Hindlimb muscle (tissue), 1 donor: ENCODE data around the gene COL27A1. TPM values are rescaled to one million over a fixed set of nuclear protein-coding genes. Genes with fewer than 3 reads are reported as not detected.
A peak's percentile ranks its signal among the peaks of the same experiment; 100 is the strongest.

Experiments
- DNase-seq: peaks from one replicate; pipeline ENCODE4 v3.0.0-alpha.2; 2013
- polyA plus RNA-seq: library from polyadenylated mRNA; unstranded; fragments of 120-200 nt; gene quantifications from one replicate; pipeline ENCODE4 v1.2.1, GENCODE V29; 2013; ENCODE audit not compliant: insufficient read length

COL27A1 gene
- polyA plus RNA-seq, 1 donor = 36.9 TPM

- no peak for DNase-seq
Measured at GRCh38 chr9:114229295-114229694, 74.0 kb downstream of the COL27A1 start.

DNA sequence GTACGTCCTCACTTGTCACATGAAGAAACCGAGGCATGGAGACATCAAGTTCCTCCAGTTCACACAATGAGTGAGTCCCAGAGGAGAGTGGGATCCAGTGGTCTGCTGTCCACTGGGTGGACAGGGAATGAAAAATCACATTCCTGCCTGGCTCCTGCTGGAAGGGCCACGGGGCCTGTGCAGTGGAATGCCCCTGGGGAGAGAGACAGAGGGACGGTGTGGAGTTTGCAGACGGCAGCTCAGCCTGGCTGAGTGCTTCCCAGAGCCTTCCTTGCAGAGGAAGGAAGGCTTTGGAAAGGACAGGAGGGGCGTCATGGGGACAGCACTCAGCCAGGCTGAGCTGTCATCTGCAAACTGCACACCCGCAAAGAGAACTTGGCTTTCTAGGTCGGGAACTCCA lies 74.7 kb downstream of the COL27A1 start:
- DNase-seq = no peak

GRCh38 chr9:114231273-114231672 lies 75.9 kb downstream of the COL27A1 start:
- DNase-seq = no peak

DNA sequence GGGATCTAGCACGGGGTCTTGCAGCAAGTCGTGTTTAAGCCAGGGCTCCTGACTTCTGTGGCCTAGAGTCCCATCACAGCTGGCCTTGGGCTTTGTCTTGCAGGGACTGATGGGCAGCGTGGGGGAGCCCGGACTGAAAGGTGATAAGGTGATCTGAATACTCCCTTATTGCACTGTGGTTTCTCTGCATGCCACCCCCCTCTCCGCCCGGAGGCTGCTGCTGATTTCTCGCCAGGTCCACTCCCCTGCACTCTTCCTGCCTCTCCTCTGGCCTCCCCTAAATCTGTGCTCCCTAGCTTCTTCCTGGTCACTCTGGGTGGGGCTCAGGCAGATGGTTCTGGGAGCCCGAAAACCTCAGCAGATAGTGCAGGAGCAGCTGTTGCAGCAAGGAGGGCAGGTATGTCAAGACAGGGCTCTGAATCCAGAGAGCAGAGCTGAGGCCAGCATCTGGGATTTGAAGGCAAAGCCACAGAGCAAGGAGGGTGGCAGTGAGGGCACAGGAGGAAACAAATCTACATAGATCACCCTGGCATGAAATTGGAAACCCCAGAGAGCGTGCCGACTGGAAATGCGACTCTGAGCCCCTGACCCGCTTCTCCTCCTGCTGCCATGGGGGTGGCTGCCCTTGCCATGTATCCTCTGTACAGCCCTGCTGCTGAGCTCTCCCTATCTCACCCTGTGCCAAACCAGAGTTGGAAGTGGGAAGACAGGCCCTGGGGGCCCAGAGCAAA lies 76.5 kb downstream of the COL27A1 start:
- no peak for DNase-seq

GRCh38 chr9:114233491-114234185 lies 78.3 kb downstream of the COL27A1 start:
- DNase-seq = peak; percentile 94

DNA sequence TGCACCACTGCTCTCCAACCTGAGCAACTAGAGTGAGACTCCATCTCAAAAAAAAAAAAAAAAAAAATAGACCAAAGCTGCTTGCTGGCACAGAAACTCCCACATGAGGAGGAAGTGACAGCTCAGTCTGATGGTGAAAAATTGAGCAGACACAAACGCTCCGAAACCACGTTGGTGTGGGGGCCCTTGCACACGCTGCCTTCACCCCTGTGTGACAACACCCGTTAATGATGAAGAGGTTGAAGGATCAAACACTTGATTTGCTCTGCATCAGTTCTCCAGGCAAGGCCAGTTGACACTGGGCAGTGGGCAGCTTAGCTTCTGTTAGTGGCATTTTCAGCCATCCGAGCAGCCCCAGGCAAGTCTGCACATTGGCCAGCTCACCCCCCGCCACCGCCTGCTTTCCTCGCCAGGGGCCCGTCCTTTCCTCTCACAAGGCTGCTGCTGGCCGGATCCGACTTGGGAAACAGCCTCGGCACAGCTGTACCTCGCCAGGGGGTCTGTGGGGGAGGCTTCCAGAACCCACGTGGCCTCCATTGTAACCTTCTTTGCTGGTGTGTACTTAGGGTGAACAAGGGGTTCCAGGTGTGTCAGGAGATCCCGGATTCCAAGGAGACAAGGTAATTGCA lies 79.8 kb downstream of the COL27A1 start:
- DNase-seq = no peak

DNA sequence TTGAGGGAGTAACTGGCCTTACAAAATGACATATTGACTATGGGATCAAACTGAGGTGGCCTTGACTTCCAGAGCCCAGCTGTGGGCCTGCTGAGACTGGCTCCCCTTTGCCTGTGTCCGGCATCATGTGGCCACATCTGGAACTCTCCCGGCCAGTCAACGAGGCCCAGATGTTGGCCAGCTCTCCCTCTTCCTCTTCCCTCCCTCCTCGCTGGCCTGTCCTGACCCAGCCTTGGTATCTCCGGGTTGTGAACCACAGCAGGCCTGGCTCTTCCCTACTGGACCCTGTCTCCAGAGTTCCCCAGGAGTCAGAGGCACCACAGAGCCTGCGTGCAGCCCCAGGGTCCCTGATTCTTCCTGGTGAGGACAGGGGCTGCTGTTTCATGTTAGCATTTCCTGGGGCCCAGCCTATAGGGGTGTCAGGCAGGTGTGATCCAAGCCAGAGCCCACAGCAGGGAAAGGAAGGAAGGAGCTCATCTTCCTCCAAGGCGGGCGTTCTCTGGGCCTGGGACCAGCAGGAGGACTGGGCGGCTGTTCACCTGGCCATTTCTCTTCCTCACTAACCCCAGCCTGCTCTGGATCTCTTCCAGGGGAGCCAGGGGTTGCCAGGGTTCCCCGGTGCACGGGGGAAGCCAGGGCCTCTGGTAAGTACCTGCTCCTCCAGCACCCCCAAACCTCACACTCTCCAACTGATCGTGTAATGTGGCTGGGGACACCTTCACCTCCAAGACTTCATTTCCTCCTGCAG lies 81.2 kb downstream of the COL27A1 start:
- DNase-seq = no peak

GRCh38 chr9:114237247-114237646 lies 81.9 kb downstream of the COL27A1 start:
- DNase-seq = no peak

DNA sequence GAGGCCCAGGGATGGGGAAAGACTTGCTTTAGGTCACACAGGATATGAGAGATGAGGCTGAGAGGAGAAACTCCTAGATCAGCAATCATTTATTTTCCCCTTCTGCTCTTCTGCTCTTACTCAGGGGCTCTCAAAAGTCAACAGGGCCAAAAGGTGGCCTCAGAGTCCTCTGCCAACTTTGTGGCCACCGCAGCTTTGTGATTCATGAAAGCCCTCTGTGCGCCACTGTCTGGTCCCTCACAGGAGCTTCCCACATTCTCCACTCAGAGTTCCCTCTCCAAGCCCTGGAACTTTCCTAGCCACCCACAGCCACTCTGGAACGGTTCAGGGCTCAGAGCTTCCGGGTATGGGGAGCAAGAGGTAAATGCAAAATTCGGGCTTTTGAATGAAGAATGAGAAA lies 82.4 kb downstream of the COL27A1 start:
- no peak for DNase-seq

- peak; percentile 75 for DNase-seq
Measured at GRCh38 chr9:114238472-114238871, 83.1 kb downstream of the COL27A1 start.

- DNase-seq = no peak
Measured at GRCh38 chr9:114238891-114239875, 83.8 kb downstream of the COL27A1 start.

DNA sequence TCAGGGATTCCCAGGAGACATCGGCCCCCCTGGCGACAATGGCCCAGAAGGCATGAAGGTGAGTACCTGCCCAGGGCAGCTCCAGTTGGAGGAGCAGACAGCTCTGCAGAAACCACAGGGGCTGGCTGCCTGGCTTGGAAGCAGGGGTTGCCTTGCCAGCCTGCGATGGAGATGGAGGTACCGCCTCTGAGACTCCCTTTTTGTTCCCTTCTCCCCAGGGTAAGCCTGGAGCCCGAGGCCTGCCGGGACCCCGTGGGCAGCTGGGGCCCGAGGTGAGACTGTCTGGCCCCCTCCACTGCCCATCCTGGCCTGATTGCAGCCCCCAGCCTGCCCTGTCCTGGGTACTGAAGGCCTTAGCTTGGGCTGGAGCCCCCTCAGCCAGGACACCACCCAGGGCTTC lies 84.9 kb downstream of the COL27A1 start:
- DNase-seq = no peak

GRCh38 chr9:114240647-114241558 lies 85.6 kb downstream of the COL27A1 start:
- no peak for DNase-seq

- DNase-seq = no peak
Measured at GRCh38 chr9:114242837-114243236, 87.5 kb downstream of the COL27A1 start.

GRCh38 chr9:114243240-114243639 lies 87.9 kb downstream of the COL27A1 start:
- DNase-seq = no peak

GRCh38 chr9:114244570-114244969 lies 89.2 kb downstream of the COL27A1 start:
- no peak for DNase-seq

- no peak for DNase-seq
Measured at GRCh38 chr9:114246558-114246957, 91.2 kb downstream of the COL27A1 start.

- DNase-seq = no peak
Measured at GRCh38 chr9:114247077-114247476, 91.7 kb downstream of the COL27A1 start.

DNA sequence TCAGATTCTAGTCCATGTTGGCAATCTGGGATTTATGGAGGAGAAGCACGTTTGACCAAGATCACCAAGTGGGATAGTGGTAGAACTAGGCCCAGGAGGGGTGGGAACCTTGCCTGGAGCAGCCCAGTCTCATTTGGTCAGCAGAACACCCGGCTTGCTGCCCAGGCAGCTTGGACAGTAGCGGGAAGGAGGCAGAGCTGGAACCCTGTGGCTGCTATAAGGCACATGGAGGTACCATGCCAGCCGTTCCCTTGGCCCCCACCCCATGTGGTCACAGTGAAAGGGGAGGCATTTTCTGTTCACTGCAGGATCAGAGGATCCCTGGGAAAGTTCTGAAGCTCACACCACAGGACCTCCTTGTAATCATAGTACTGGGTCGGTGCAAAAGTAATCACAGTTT lies 92.2 kb downstream of the COL27A1 start:
- DNase-seq = no peak

DNA sequence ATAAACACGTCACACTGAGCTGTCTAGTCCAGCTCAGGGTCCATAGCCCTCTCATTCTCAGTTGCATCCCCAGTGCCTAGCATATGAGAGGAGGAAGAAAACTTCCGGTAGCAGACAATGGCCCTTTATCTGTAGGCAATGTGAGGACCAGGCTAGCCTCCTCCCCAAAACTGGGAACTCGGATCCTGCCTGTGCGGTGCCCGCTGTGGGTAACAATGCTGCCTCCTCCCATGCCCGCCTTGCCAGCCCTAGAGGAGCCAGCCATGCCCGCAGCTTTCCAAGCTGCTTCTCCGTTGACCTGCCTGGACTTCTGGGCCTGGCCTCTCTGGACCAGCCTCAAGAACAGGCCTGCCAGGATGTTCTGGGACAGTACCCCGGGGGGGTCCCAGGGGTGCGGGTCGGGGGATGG lies 93.0 kb downstream of the COL27A1 start:
- no peak for DNase-seq
